KOPT-K1 (cell line): ENCODE data around the gene RHBDF1.
"Not testable (repeated sequence)": the region's sequence is repeated elsewhere in the genome, so short reads cannot be mapped to it uniquely, and the experiment has no call there.

Source experiments
- H3K27ac ChIP-seq: fragments of 200-600 bp; sonication (generic); 2 replicates; pipeline ENCODE4 v1.5.1; 2016; ENCODE audit warnings: antibody characterized with exemption, mild to moderate bottlenecking, low read depth, low read length; ENCODE audit not compliant: poor library complexity, severe bottlenecking
- H3K36me3 ChIP-seq: fragments of 200-600 bp; sonication (generic); 2 replicates; pipeline ENCODE4 v1.5.1; 2017; ENCODE audit warnings: antibody characterized with exemption, mild to moderate bottlenecking, low read length, moderate library complexity; ENCODE audit not compliant: insufficient read depth
- H3K9me3 ChIP-seq: fragments of 200-600 bp; sonication (generic); 2 replicates; pipeline ENCODE4 v1.5.1; 2017; ENCODE audit warnings: antibody characterized with exemption, low read length, mild to moderate bottlenecking; ENCODE audit not compliant: insufficient read depth, poor library complexity, severe bottlenecking

Gene RHBDF1

DNA sequence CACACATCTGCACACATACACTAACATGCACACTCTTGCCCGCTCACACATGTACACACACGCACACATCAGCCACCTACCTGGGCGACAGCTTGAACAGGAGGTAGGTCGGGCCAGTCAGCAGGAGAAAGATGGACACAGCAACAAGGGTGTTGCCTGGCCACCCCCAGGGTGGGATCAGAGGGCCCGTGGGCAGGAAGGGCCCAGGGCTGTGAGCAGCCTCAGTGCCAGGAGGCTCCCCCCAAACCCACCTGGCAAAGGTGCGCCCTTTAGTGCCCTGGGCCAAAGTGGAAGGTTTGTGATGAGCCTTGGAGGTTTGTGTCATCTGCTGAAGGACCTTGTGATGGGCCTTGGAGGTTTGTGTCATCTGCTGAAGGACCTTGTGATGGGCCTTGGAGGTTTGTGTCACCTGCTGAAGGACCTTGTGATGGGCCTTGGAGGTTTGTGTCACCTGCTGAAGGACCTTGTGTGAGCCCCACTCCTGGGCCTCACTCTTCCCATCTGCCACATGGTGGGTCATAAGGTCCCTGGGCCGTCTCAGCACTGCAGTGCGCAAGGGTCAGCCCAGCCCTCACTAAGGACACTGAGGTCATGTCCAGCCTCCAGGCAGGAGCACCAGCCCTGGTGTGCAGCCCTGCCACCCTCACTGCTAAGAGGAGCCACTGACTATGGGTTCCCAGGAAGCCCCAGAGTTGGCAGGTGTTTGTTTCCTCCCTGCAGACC, 39.1 kb downstream of the RHBDF1 start:
- H3K27ac ChIP-seq, H3K9me3 ChIP-seq: not testable (repeated sequence)
- peaks cover 27% of the 10 kb centered on the region; the same call in 1 of the 2 replicates for H3K36me3 ChIP-seq

GRCh38 chr16:30627-31026, 41.8 kb downstream of the RHBDF1 start:
- not testable (repeated sequence) for H3K9me3 ChIP-seq, H3K27ac ChIP-seq
- peaks cover 16% of the 10 kb centered on the region; the same call in 1 of the 2 replicates for H3K36me3 ChIP-seq

- H3K27ac ChIP-seq, H3K36me3 ChIP-seq, H3K9me3 ChIP-seq: not testable (repeated sequence)
These were observed 46.5 kb downstream of the RHBDF1 start for GRCh38 chr16:25926-26348.

- H3K36me3 ChIP-seq, H3K9me3 ChIP-seq: not testable (repeated sequence)
These were observed 48.3 kb downstream of the RHBDF1 start for GRCh38 chr16:24151-24550.

GRCh38 chr16:20886-21285, 51.5 kb downstream of the RHBDF1 start:
- not testable (repeated sequence) for H3K27ac ChIP-seq, H3K36me3 ChIP-seq, H3K9me3 ChIP-seq

More at GRCh38 chr16:24151-24550, 48.3 kb downstream of the RHBDF1 start:
- H3K27ac ChIP-seq = not testable (repeated sequence)

- not testable (repeated sequence) for H3K27ac ChIP-seq, H3K9me3 ChIP-seq, H3K36me3 ChIP-seq
These were observed 55.2 kb downstream of the RHBDF1 start for GRCh38 chr16:17062-17765.

- not testable (repeated sequence) for H3K36me3 ChIP-seq, H3K27ac ChIP-seq, H3K9me3 ChIP-seq
These were observed 61.7 kb downstream of the RHBDF1 start for GRCh38 chr16:10772-11171.

DNA sequence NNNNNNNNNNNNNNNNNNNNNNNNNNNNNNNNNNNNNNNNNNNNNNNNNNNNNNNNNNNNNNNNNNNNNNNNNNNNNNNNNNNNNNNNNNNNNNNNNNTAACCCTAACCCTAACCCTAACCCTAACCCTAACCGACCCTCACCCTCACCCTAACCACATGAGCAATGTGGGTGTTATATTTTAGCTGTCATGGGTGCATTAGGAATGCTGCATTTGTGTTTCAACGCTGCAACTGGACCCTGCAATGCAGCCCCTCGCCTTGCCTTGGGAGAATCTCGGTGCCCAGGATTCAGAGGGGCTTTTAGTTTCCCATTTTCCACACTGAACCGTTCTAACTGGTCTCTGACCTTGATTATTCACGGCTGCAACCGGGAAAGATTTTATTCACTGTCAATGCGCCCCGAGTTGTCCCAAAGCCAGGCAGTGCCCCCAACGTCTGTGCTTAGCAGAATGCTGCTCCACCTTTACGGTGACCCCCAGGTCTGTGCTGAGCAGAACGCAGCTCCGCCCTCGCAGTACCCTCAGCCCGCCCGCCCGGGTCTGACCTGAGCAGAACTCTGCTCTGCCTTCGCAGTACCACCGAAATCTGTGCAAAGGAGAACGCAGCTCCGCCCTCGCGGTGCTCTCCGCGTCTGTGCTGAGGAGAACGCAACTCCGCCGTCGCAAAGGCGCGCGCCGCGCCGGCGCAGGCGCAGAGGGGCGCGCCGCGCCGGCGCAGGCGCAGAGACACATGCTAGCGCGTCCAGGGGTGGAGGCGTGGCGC, 62.3 kb downstream of the RHBDF1 start:
- Histone ChIP-seq H3K27ac (no peak overlapping the region), H3K36me3 (no peaks in the 10 kb centered on the region), H3K9me3 (no peaks in the 10 kb centered on the region)
